WTC11 (cell line): ENCODE data around the gene CREM. TPM values are rescaled to one million over a fixed set of nuclear protein-coding genes. Genes with fewer than 3 reads are reported as not detected.

Experiments used
- ATAC-seq: fragments of 200-7000 bp; cut with Tn5 transposase; 2 replicates; pipeline ENCODE4 v1.10.0; 2021; ENCODE audit warnings: mild to moderate bottlenecking, moderate library complexity
- CTCF ChIA-PET: fragments of 300-600 bp; sonication (Branson Sonifier 250); formaldehyde crosslinking; loops from one replicate; lab custom pipeline; 2021; ENCODE audit warnings: antibody characterized with exemption; lab: Charles Lee
- POLR2A ChIA-PET: fragments of 350-600 bp; sonication (Branson Sonifier 250); formaldehyde crosslinking; loops from one replicate; lab custom pipeline; 2021; ENCODE audit warnings: antibody characterized with exemption; lab: Charles Lee
- DNase-seq: peaks from one replicate; pipeline ENCODE4 v3.0.0; 2021; ENCODE audit warnings: low spot score
- H3K27ac Mint-ChIP-seq: 2 replicates; pipeline ENCODE4 v1.8.0; 2021; ENCODE audit warnings: mixed read lengths
- H3K27me3 Mint-ChIP-seq: 2 replicates; pipeline ENCODE4 v1.8.0; 2021; ENCODE audit warnings: low read depth, mild to moderate bottlenecking, moderate library complexity, mixed read lengths
- H3K36me3 Mint-ChIP-seq: 2 replicates; pipeline ENCODE4 v1.8.0; 2021; ENCODE audit warnings: mixed read lengths
- H3K4me1 Mint-ChIP-seq: 2 replicates; pipeline ENCODE4 v1.8.0; 2022; ENCODE audit warnings: mixed read lengths
- H3K4me3 Mint-ChIP-seq: 2 replicates; pipeline ENCODE4 v1.8.0; 2021; ENCODE audit warnings: mild to moderate bottlenecking, moderate library complexity, mixed read lengths
- H3K9me3 Mint-ChIP-seq: 2 replicates; pipeline ENCODE4 v1.8.0; 2021; ENCODE audit warnings: mixed read lengths
- ATF6 ChIP-seq: sonication (generic); formaldehyde crosslinking; IDR thresholded peaks from 2 replicates; pipeline ENCODE4 v1.8.1; 2023; ENCODE audit warnings: mild to moderate bottlenecking, missing genetic modification reagents
- CDX4 ChIP-seq: fragments of 250-450 bp; sonication (Bioruptor Pico); IDR thresholded peaks from 2 replicates; pipeline ENCODE4 v1.9.0; 2021; ENCODE audit warnings: moderate library complexity, mild to moderate bottlenecking, inconsistent platforms, borderline replicate concordance
- CTCF ChIP-seq: fragments of 200-600 bp; IDR thresholded peaks from 2 replicates; pipeline ENCODE4 v1.8.0; 2022; ENCODE audit warnings: antibody characterized with exemption
- E2F1 ChIP-seq: sonication (generic); formaldehyde crosslinking; IDR thresholded peaks from 2 replicates; pipeline ENCODE4 v1.8.0; 2022; ENCODE audit warnings: mild to moderate bottlenecking, missing genetic modification reagents
- MLX ChIP-seq: sonication (generic); formaldehyde crosslinking; IDR thresholded peaks from 2 replicates; pipeline ENCODE4 v1.8.1; 2023; ENCODE audit warnings: mild to moderate bottlenecking, missing genetic modification reagents, moderate library complexity
- NFYB ChIP-seq: sonication (generic); formaldehyde crosslinking; conservative IDR thresholded peaks from 2 replicates; pipeline ENCODE4 v1.8.0; 2022; ENCODE audit warnings: low read depth, missing genetic modification reagents
- SOX15 ChIP-seq: fragments of 250-450 bp; sonication (Bioruptor Pico); IDR thresholded peaks from 2 replicates; pipeline ENCODE4 v1.9.0; 2021; ENCODE audit warnings: mild to moderate bottlenecking
- STAT6 ChIP-seq: sonication (generic); formaldehyde crosslinking; conservative IDR thresholded peaks from 2 replicates; pipeline ENCODE4 v1.8.1; 2023; ENCODE audit warnings: mild to moderate bottlenecking, low read depth, missing genetic modification reagents, moderate library complexity
- TP53 ChIP-seq: sonication (generic); formaldehyde crosslinking; IDR thresholded peaks from 2 replicates; pipeline ENCODE4 v1.8.1; 2023; ENCODE audit warnings: mild to moderate bottlenecking, missing genetic modification reagents
- ZBTB21 ChIP-seq: sonication (generic); formaldehyde crosslinking; IDR thresholded peaks from 2 replicates; pipeline ENCODE4 v1.8.1; 2023; ENCODE audit warnings: mild to moderate bottlenecking, missing genetic modification reagents, borderline replicate concordance
- ZBTB43 ChIP-seq: sonication (generic); formaldehyde crosslinking; IDR thresholded peaks from 2 replicates; pipeline ENCODE4 v1.8.1; 2023; ENCODE audit warnings: mild to moderate bottlenecking, missing genetic modification reagents
- ZMAT4 ChIP-seq: fragments of 250-450 bp; sonication (Bioruptor Pico); IDR thresholded peaks from 2 replicates; pipeline ENCODE4 v1.9.0; 2021; ENCODE audit warnings: mild to moderate bottlenecking
- ZNF121 ChIP-seq: sonication (generic); formaldehyde crosslinking; IDR thresholded peaks from 2 replicates; pipeline ENCODE4 v1.8.0; 2023; ENCODE audit warnings: missing genetic modification reagents
- ZNF281 ChIP-seq: sonication (generic); formaldehyde crosslinking; IDR thresholded peaks from 2 replicates; pipeline ENCODE4 v1.8.0; 2023; ENCODE audit warnings: mild to moderate bottlenecking, missing genetic modification reagents
- ZNF416 ChIP-seq: fragments of 250-450 bp; sonication (Bioruptor Pico); IDR thresholded peaks from 2 replicates; pipeline ENCODE4 v1.9.0; 2021; ENCODE audit warnings: mild to moderate bottlenecking, inconsistent platforms
- ZNF512 ChIP-seq: sonication (generic); formaldehyde crosslinking; IDR thresholded peaks from 2 replicates; pipeline ENCODE4 v1.8.1; 2022; ENCODE audit warnings: missing genetic modification reagents, borderline replicate concordance
- total RNA-seq: library from RNA; stranded (reverse); gene quantifications from 3 replicates; pipeline ENCODE4 v1.2.3, GENCODE V29; 2021

Gene CREM
- total RNA-seq, 1 experiment from 2014 or later = 23.6 TPM

- Mint-ChIP-seq H3K36me3 (no peaks in the 10 kb centered on the region), H3K9me3 (no peaks in the 10 kb centered on the region), H3K27me3 (no peaks in the 10 kb centered on the region), H3K4me3 (no peak overlapping the region), H3K27ac (no peak overlapping the region), H3K4me1 (peaks cover 29% of the 10 kb centered on the region)
- ATAC-seq = no peak
- ChIA-PET POLR2A (no interaction called here), CTCF (no interaction called here)
- no peak for DNase-seq
- no peak for TF ChIP-seq ZNF416
- TF ChIP-seq NFYB (CRISPR knock-in tag) = no peak
- no peak for TF ChIP-seq STAT6 (CRISPR knock-in tag)
- no peak for TF ChIP-seq ZBTB43 (CRISPR knock-in tag)
Observed at GRCh38 chr10:35215107-35215506, 88.5 kb downstream of the CREM start.

GRCh38 chr10:35216303-35216905 is 89.8 kb downstream of the CREM start:
- no peak for DNase-seq
- H3K4me3 Mint-ChIP-seq = no peak overlapping the region
- POLR2A ChIA-PET = interaction anchor here (0.8 kb wide), 1 partner anchor 95 kb away, joined by 3 read pairs; no protein-coding TSS in a partner anchor
- H3K4me1 Mint-ChIP-seq = peaks cover 16% of the 10 kb centered on the region
- H3K27ac Mint-ChIP-seq = no peak overlapping the region
- CTCF ChIA-PET = interaction anchor here (0.7 to 3.1 kb wide), 5 partner anchors 8 to 221 kb away, joined by 3 to 18 read pairs (median 11); partner anchors contain the start of gene CREM
- no peaks in the 10 kb centered on the region for H3K36me3 Mint-ChIP-seq
- TF ChIP-seq ZNF121 = no peak
- no peak for TF ChIP-seq ATF6 (CRISPR knock-in tag)
- TF ChIP-seq E2F1 (CRISPR knock-in tag) = no peak
- no peak for TF ChIP-seq CTCF
- no peak for TF ChIP-seq TP53 (CRISPR knock-in tag)
- TF ChIP-seq CDX4 (CRISPR knock-in tag) = no peak
- no peak for TF ChIP-seq ZBTB21 (CRISPR knock-in tag)
- TF ChIP-seq ZNF281 (CRISPR knock-in tag) = no peak
- TF ChIP-seq SOX15 (CRISPR knock-in tag) = no peak
- no peak for TF ChIP-seq MLX
- no peak for TF ChIP-seq ZNF512 (CRISPR knock-in tag)
- TF ChIP-seq ZMAT4 (CRISPR knock-in tag) = no peak
- H3K27me3 Mint-ChIP-seq = no peaks in the 10 kb centered on the region
- no peak for ATAC-seq
- H3K9me3 Mint-ChIP-seq = no peaks in the 10 kb centered on the region
